ENCODE data around the gene CNPY1. TPM values are rescaled to one million over a fixed set of nuclear protein-coding genes. Genes with fewer than 3 reads are reported as not detected.

CNPY1 gene
- total RNA-seq, 1 donor from 2014 or later = under 0.01 TPM

DNA sequence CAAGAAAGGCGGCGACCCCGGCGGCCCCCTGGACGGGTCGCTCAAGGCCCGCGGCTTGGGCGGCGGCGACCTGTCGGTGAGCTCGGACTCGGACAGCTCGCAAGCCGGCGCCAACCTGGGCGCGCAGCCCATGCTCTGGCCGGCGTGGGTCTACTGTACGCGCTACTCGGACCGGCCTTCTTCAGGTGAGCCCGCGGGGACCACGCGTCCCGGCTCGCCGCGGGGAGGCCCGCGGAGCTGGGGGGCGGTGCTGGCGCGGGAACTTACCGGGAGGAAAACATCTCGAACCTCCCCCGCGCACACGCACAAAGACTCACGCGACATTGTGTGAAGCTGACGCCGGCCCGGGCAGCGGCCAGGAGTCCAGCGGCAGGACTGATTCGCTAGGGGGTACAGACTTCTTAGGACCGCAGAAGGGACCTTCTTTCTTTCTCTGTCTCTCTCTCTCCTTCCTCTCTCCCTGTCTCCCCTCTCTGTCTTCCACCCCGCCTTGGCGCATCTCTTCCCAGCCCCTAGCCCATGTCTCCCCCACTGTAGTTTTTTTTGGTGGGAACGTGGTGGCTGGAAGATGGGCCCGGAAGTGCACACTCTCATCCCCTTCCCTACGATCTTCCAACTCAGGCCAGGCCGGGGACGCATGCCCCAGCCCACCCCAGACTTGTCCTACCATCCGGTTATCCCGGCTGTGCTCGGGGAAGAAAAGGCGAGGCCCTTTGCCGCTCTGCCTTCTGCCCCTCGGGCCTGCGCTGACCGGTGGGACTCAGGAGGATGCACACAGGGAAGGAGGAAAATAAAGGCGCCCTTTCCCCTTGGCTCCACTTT, 87.3 kb downstream of the CNPY1 start:
- FAIRE-seq (no peak), DNase-seq (ENCODE audit: low spot score in 2 of 2) (peak in 1 of 2 donors; percentile 43)

DNA sequence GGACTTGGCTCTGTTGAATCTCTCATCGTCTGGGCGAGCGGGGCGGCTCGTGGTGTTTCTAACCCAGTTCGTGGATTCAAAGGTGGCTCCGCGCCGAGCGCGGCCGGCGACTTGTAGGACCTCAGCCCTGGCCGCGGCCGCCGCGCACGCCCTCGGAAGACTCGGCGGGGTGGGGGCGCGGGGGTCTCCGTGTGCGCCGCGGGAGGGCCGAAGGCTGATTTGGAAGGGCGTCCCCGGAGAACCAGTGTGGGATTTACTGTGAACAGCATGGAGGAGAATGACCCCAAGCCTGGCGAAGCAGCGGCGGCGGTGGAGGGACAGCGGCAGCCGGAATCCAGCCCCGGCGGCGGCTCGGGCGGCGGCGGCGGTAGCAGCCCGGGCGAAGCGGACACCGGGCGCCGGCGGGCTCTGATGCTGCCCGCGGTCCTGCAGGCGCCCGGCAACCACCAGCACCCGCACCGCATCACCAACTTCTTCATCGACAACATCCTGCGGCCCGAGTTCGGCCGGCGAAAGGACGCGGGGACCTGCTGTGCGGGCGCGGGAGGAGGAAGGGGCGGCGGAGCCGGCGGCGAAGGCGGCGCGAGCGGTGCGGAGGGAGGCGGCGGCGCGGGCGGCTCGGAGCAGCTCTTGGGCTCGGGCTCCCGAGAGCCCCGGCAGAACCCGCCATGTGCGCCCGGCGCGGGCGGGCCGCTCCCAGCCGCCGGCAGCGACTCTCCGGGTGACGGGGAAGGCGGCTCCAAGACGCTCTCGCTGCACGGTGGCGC, 88.1 kb downstream of the CNPY1 start, which contains the start of gene EN2:
TSS of gene EN2 (plus strand) at position 19 of the 767 bp plus-strand sequence. CDS start at position 268, 249 bp downstream.
- peak in 1 of 2 donors; percentile 64 for DNase-seq (ENCODE audit: low spot score in 2 of 2)
- FAIRE-seq = no peak

DNA sequence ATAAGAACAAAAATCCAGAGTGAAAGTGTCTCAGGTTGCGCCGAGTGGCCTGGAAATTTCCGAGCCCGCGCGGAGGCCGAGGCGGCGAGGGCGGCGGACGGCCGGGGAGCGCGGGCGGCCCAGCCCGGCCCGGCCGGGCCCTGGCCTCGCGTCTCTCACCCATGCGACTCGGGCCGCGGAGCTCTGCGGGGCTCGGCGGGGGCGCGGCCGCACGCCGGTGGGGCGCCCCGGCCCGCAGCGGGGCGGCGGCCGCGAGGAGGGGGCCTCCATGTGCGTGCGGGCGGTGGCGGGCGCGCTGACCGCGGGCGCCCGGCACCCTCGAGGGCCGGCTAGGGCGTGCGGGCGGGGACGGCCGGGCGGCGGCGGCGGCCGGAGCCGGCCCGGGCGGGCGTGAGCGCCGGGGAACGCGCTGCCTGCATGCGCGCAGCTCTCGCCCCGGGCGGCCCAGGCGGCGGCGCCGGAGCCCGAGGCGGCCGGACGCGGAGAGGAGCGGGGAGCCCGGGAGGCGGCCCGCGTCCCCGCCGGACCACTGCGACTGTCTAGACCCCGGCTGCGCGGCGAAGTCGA, 88.7 kb downstream of the CNPY1 start:
- no peak for DNase-seq (ENCODE audit: low spot score in 2 of 2)
- no peak for FAIRE-seq

DNA sequence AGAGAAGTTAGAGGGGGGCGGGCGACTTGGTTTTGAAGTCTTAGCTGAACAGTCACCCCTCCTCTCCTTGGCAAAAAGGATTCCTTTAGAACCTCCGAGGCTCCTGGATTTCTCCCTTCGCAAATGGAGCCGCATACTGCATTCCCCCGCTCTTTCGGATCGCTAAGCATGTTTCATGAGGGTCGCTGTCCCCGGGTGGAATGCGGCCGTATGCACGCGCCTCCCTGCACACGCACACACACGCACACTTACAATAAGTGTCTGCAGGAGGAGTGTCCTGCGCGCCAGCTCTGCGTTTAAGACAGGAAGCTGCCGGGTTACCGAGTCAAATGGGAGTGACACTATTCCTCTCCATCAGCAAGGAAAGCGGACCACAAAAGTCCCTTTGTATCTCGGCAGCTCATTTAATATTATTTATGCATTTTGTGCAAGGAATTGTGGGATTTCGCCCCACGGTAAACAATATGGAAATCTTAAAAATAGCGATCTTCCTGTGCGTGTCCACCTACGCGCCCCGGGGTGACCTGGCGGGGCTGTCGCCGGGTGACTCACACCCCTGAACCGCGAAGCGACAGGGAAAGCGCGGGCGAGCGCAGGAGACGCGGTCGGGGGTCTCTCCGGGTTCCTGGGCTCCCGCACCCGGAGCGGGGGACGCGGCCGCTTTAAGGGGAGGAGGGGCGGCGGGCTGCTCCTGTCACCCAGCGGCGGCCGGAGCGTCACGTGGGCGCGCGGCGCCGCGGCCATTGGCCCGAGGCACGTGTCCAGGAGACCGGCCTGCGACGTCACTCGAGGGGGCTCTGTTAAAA, 89.4 kb downstream of the CNPY1 start:
- FAIRE-seq = no peak
- DNase-seq (ENCODE audit: low spot score in 2 of 2) = peak; percentile 96 to 99

- DNase-seq (ENCODE audit: low spot score in 2 of 2) (peak in 1 of 2 donors; percentile 50), FAIRE-seq (no peak)
Observed at GRCh38 chr7:155455776-155456737, 90.3 kb downstream of the CNPY1 start.

DNA sequence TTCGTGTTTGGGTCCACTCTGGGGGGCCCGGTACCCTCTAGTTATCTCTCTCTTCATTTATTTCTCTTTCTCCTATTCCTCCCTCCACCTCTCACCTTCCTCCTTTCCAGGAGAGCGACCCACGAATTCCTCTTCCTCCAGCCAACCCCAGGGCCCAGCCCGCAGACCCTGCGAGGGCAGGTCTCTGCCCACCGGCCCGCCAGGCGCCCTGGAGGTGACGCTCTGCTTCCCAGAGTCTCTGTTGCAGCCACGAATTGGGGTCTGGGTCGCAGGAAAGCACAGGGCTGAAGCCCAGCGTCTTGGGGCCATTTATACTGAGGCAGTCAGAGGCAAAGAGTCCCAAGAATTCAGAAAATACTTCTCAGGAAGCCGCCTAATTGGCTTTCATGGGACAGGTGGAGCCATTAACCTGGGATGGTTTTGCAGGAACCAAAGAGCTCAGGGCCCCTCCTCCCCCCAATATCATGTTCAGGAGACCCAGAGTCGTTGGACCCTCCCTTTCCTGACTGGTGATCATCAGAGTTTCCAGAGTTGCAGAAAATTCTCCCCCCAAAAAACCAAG, 91.1 kb downstream of the CNPY1 start:
- FAIRE-seq = no peak

DNA sequence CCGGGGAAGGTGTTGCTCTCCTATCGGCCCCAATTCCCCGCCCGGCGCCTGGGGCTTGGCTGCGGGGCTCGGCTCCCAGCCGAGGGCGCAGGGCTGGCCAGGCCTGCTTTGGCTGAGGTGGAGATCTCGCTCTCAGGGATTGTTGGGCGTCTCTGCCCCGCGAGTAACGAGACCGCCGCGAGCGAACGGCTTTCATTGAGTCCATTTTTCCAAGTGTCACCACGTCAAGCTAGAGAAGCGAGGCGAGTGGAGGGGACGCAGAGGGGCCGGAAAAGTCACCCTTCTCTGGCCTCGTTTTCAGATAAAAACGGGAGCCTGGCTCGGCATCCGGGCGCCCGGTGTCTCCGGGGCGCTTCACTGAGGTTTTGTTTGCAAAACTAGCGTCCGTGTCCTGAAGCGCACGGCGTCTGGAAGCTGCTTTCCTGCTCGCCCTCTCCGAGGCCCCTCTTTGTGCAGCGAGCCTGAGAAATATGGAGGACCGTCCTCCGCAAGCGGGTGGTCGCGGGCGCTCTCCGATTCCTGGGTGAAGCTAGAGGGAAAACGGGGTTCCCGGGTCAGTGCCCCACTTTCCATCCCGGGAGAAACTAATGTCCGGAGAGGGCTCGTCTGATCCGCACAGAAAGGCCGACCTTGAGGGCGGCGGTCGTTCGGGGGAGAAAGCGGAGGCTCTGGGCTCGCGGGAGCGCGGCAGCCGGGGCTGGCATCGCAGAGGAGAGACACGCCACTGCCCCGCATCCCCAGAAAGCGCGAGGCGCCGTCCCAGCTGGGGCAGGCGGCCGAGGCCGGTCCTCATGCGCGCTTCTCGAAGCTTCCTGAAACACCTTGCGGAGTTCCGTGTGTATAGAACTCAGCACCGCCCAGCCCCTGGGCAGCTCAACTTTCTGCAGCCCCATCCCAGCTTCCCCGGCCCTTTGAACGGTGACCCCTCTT, 91.9 kb downstream of the CNPY1 start:
- DNase-seq (ENCODE audit: low spot score in 2 of 2) (peak in 1 of 2 donors; percentile 46), FAIRE-seq (no peak)

More for the DNA sequence above, 91.1 kb downstream of the CNPY1 start:
- no peak for DNase-seq (ENCODE audit: low spot score in 2 of 2)

GRCh38 chr7:155453296-155454182, 92.8 kb downstream of the CNPY1 start:
- FAIRE-seq (no peak), DNase-seq (ENCODE audit: low spot score in 2 of 2) (no peak)

GRCh38 chr7:155452505-155453295, 93.7 kb downstream of the CNPY1 start:
- no peak for DNase-seq (ENCODE audit: low spot score in 2 of 2)
- no peak for FAIRE-seq

GRCh38 chr7:155451840-155452239, 94.5 kb downstream of the CNPY1 start:
- FAIRE-seq = no peak
- DNase-seq (ENCODE audit: low spot score in 2 of 2) = no peak

Other genes starting within 250 kb of the CNPY1 start
- gene INSIG1, start 248.7 kb downstream of the CNPY1 start, total RNA-seq = 105 TPM
- not detected for gene EN2, start 88.4 kb downstream of the CNPY1 start, total RNA-seq
- gene RBM33, start 98.1 kb upstream of the CNPY1 start, total RNA-seq = 44.4 TPM

All from frontal cortex (tissue), 4 donors.